Spinal cord (tissue), 10 donors: ENCODE measurements around the gene FRMD8. TPM values are rescaled to one million over a fixed set of nuclear protein-coding genes. Genes with fewer than 3 reads are reported as not detected.

Experiments used
- DNase-seq, 6 donors: peaks; one replicate each; pipeline versions ENCODE4 v3.0.0 to v3.0.0-alpha.2; 2013 to 2015; ENCODE audit warnings: low spot score in 6 of 6, low read depth in 4 of 6
- H3K27ac ChIP-seq: one replicate; pipeline ENCODE4 v1.5.1; 2013; ENCODE audit warnings: low read depth, low read length, control low read depth
- H3K27me3 ChIP-seq: one replicate; pipeline ENCODE4 v1.6.1; 2013; ENCODE audit warnings: low read length; ENCODE audit not compliant: control insufficient read depth, insufficient read depth
- H3K36me3 ChIP-seq: one replicate; pipeline ENCODE4 v1.6.1; 2013; ENCODE audit warnings: low read length; ENCODE audit not compliant: control insufficient read depth, insufficient read depth
- H3K4me1 ChIP-seq: one replicate; pipeline ENCODE4 v1.6.1; 2013; ENCODE audit warnings: low read length; ENCODE audit not compliant: control insufficient read depth, insufficient read depth
- H3K4me3 ChIP-seq: one replicate; pipeline ENCODE4 v1.5.1; 2013; ENCODE audit warnings: low read depth, low read length, control low read depth
- H3K9me3 ChIP-seq: one replicate; pipeline ENCODE4 v1.6.1; 2013; ENCODE audit warnings: low read length; ENCODE audit not compliant: control insufficient read depth, insufficient read depth
- WGBS: methylation state at CpG from one replicate; pipeline ENCODE4 v1.1.5; 2013; ENCODE audit warnings: missing lambda C conversion rate; ENCODE audit not compliant: insufficient coverage; 5-methylcytosine and 5-hydroxymethylcytosine counted together
- polyA plus RNA-seq, 2 donors: library from polyadenylated mRNA; unstranded; fragments of 120-200 nt; gene quantifications; one replicate each; pipeline ENCODE4 v1.2.1, GENCODE V29; 2013; ENCODE audit not compliant: insufficient read length in 2 of 2
- total RNA-seq, 2 donors: library from RNA; depleted of rRNA in 1 of 2; stranded (reverse); fragments of 120-200 nt in 1 of 2; fragments of >200 nt in 1 of 2; gene quantifications; one replicate each; pipeline versions ENCODE4 v1.2.3 to v1.2.4, GENCODE V29; 2013 to 2014
- donor health status: healthy.

FRMD8 gene
- total and polyA plus RNA-seq, 4 donors, result 16.3 to 19.3 (median 17.7) TPM

GRCh38 chr11:65390099-65390941 is 3.9 kb downstream of the FRMD8 start:
- peak in 1 of 6 donors; percentile 42 for DNase-seq
- Histone ChIP-seq H3K9me3 (no peaks in the 10 kb centered on the region), H3K36me3 (peaks cover 59% of the 10 kb centered on the region), H3K27me3 (no peaks in the 10 kb centered on the region), H3K4me1 (peaks cover 74% of the 10 kb centered on the region), H3K27ac (peak overlapping the region; percentile 84), H3K4me3 (no peak overlapping the region)
- WGBS, result 38% methylated on average over 19 of the region's 21 CpGs

GRCh38 chr11:65390996-65391395 is 4.6 kb downstream of the FRMD8 start:
- Histone ChIP-seq H3K27me3 (no peaks in the 10 kb centered on the region), H3K36me3 (peaks cover 65% of the 10 kb centered on the region), H3K4me1 (peaks cover 71% of the 10 kb centered on the region), H3K9me3 (no peaks in the 10 kb centered on the region), H3K4me3 (no peak overlapping the region), H3K27ac (peak overlapping the region; percentile 84)
- 25% methylated on average over 9 of the region's 9 CpGs for WGBS
- DNase-seq, result peak in 1 of 6 donors; percentile 3

GRCh38 chr11:65392186-65392829 is 5.9 kb downstream of the FRMD8 start:
- WGBS, result 80% methylated on average over 11 of the region's 13 CpGs
- H3K9me3 ChIP-seq, result no peaks in the 10 kb centered on the region
- H3K4me3 ChIP-seq, result no peak overlapping the region
- peaks cover 60% of the 10 kb centered on the region for H3K4me1 ChIP-seq
- H3K27ac ChIP-seq, result peak overlapping the region; percentile 84
- H3K36me3 ChIP-seq, result peaks cover 78% of the 10 kb centered on the region
- DNase-seq, result no peak
- H3K27me3 ChIP-seq, result no peaks in the 10 kb centered on the region

GRCh38 chr11:65392899-65393298 is 6.5 kb downstream of the FRMD8 start:
- WGBS, result 85% methylated on average over 5 of the region's 5 CpGs
- Histone ChIP-seq H3K4me1 (peaks cover 54% of the 10 kb centered on the region), H3K27ac (peak overlapping the region; percentile 40), H3K36me3 (peaks cover 84% of the 10 kb centered on the region), H3K27me3 (no peaks in the 10 kb centered on the region), H3K9me3 (no peaks in the 10 kb centered on the region), H3K4me3 (no peak overlapping the region)
- no peak for DNase-seq

- H3K4me3 ChIP-seq, result no peak overlapping the region
- no peak for DNase-seq
- peaks cover 50% of the 10 kb centered on the region for H3K4me1 ChIP-seq
- no peaks in the 10 kb centered on the region for H3K27me3 ChIP-seq
- no peak overlapping the region for H3K27ac ChIP-seq
- WGBS, result 88% methylated on average over 17 of the region's 17 CpGs
- H3K36me3 ChIP-seq, result peaks cover 91% of the 10 kb centered on the region
- H3K9me3 ChIP-seq, result no peaks in the 10 kb centered on the region
Observed at GRCh38 chr11:65393513-65394079, 7.2 kb downstream of the FRMD8 start.

GRCh38 chr11:65394125-65394536 is 7.7 kb downstream of the FRMD8 start:
- Histone ChIP-seq H3K36me3 (peaks cover 91% of the 10 kb centered on the region), H3K4me1 (peaks cover 45% of the 10 kb centered on the region), H3K9me3 (no peaks in the 10 kb centered on the region), H3K27me3 (no peaks in the 10 kb centered on the region), H3K27ac (no peak overlapping the region), H3K4me3 (no peak overlapping the region)
- WGBS, result 94% methylated on average over 18 of the region's 20 CpGs
- no peak for DNase-seq

GRCh38 chr11:65395961-65396530 is 9.6 kb downstream of the FRMD8 start:
- no peak for DNase-seq
- Histone ChIP-seq H3K4me1 (peaks cover 26% of the 10 kb centered on the region), H3K9me3 (no peaks in the 10 kb centered on the region), H3K4me3 (no peak overlapping the region), H3K27me3 (no peaks in the 10 kb centered on the region), H3K27ac (no peak overlapping the region), H3K36me3 (peaks cover 95% of the 10 kb centered on the region)
- 87% methylated on average over 15 of the region's 15 CpGs for WGBS

- Histone ChIP-seq H3K27ac (no peak overlapping the region), H3K4me3 (no peak overlapping the region), H3K36me3 (peaks cover 97% of the 10 kb centered on the region), H3K9me3 (no peaks in the 10 kb centered on the region), H3K4me1 (peaks cover 16% of the 10 kb centered on the region), H3K27me3 (no peaks in the 10 kb centered on the region)
- no peak for DNase-seq
- WGBS, result 95% methylated on average over 38 of the region's 38 CpGs
Observed at GRCh38 chr11:65396769-65397745, 10.6 kb downstream of the FRMD8 start.
